GM19395 (cell line): ENCODE results near the gene TALDO1.
A peak's percentile ranks its signal among the peaks of the same experiment; 100 is the strongest.
"Not testable (repeated sequence)": the region's sequence is repeated elsewhere in the genome, so short reads cannot be mapped to it uniquely, and the experiment has no call there.

Experiments
- ATAC-seq: cut with Tn5 transposase; IDR thresholded peaks from one replicate; pipeline ENCODE4 v1.9.1; 2021; ENCODE audit warnings: mild to moderate bottlenecking, moderate library complexity; ENCODE audit not compliant: unreplicated experiment

The TALDO1 gene

GRCh38 chr11:733072-733471, 14.2 kb upstream of the TALDO1 start:
- ATAC-seq = no peak

DNA sequence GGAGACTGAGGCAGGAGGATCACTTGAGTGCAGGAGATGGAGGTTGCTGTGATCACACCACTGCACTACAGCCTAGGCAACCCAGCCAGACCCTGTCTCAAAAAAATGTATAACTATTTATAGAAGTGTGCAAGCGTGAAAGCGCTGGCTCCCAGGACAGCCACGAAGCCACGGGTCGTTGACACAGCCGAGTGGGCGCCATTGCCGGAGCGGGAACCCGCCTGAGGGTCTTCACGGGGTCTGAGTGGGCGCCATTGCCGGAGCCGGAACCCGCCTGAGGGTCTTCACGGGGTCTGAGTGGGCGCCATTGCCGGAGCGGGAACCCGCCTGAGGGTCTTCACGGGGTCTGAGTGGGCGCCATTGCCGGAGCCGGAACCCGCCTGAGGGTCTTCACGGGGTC, 12.7 kb upstream of the TALDO1 start:
- ATAC-seq = not testable (repeated sequence)

DNA sequence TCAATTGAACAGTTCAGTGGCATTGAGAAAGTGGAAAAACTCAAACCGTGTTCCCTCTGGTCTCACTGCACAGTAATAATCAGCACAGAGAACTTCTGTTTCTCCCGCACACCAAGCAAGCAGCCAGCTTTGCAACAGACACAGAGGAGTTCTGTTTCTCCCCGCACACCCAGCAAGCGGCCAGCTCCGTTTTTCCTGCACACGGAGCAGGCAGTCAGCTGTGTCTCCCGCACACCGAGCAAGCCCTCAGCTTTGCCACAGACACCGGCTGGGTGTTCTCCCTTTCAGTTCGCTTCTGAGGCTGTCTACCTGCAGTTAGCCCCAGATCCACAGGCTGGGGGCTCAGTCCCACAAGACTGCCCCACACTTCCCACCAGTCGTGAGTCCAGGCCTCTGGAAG, 9.9 kb upstream of the TALDO1 start:
- ATAC-seq = no peak

DNA sequence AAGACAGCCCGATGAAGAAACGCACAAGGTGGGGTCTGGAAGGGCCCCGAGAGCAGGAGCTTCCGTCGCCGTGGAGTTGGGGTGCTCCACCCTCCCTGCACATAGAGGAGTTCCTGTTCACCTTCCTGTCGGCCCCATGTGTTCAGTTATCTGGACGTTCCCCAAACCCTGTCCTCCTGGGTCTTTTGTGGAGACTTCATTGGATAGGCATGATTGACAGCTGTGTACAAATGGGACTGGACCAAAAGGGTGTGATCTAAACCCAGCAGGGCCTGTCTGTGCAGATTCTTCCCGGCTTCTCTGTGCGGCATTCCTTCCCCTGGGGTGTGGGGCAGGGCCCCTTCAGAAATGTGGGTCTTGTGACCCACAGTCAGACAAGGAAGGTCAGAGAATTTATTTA, 9.4 kb upstream of the TALDO1 start:
- ATAC-seq = not testable (repeated sequence)

- ATAC-seq = no peak
Measured at GRCh38 chr11:742156-742546, 5.1 kb upstream of the TALDO1 start.

DNA sequence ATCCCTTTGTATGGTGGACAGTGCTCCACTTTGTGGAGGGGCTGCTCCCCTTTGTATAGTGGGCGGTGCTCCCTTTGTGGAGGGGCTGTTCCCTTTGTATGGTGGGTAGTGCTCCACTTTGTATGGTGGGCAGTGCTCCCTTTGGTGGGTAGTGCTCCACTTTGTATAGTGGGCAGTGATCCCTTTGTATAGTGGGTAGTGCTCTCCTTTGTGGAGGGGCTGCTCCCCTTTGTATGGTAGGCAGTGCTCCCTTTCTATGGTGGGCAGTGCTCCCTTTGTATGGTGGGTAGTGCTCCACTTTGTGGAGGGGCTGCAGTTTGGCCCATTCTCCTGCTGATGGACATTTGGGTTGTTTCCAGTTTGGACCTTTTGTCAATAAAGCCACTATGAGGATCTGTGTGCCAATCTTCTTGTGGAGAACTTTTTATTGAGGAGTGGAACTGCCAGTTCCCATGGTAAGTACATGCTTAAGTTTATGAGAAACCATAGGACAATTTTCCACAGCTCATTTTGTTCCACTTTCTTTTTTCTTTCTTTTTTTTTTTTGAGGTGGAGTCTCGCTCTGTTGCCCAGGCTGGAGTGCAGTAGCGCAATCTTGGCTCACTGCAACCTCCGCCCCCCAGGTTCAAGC, 4.6 kb upstream of the TALDO1 start:
- no peak for ATAC-seq

DNA sequence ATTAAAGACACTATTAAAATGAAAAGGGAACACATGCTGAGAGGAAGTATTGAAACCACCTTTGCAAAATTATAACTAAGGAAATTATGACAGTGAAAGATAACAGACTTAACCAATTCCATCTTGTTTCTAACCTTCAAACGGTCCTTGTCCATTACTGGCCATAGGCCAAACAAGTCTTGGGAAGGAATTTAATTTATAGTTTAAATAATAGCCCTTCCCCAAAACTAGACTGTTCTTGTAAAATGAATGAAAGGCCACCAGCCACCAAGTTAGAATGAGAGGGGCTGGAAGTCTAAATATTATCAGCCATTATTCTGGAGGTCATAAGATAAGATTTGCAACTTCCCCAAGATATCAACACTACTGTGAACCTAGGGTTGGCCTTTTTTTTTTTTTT, 1.8 kb upstream of the TALDO1 start:
- no peak for ATAC-seq

DNA sequence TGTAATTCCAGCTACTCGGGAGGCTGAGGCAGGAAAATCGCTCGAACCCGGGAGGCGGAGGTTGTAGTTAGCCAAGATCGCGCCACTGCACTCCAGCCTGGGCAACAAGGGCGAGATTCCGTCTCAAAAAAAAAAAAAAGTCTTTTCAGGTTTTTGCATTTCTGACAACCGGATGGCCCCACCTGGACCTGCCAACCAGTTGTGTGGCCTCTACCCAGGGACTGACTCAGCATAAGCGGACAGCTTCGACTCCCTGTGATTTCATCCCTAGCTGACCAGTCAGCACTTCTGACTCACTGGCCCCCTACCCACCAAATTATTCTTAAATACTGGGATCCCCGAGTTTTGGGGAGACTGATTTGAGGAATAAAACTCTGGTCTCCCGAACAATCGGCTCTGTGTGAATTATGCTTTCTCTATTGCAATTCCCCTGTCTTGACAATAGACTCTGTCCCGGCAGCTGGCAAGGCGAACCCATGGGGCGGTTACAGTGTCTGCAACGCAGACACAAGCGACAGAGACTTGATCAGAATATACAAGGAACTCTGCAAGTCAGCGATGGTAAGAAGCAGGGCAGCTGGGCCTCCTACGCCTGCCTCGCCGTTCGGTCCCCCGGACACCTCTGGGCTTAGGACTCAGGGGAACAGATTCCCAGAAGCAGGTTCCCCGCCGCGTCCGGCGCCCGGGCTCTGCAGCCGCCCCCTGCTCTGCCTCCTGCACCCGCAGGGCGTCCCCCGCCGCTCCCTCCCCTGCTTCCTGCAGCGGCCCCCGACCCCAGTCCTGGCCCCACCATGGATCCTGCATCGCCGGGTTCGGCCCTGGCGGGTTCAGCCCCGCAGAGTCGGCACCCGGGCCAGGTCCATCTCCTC, 741 bp upstream of the TALDO1 start:
- ATAC-seq = peak; percentile 48

DNA sequence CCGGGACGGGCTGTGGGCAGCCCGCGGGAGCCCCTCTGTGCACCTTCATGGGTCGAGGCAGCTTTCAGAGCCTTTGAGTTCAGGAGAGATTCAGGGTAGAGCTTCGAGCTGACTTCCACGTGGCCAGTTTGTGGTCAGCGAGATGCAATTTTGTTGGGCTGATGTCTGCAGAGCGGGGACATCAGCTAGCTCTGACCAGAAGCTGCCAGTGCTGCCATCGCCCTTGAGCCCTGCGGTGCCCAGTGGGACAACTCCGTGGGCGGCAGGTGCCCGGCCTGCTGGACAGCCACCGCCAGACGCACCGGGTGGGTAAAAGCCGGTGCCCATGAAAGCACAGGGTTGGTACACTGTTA, 719 bp downstream of the TALDO1 start:
- peak; percentile 13 for ATAC-seq

- ATAC-seq = no peak
Measured at GRCh38 chr11:749731-750130, 2.5 kb downstream of the TALDO1 start.

- no peak for ATAC-seq
Measured at GRCh38 chr11:760236-760635, 13.0 kb downstream of the TALDO1 start.

DNA sequence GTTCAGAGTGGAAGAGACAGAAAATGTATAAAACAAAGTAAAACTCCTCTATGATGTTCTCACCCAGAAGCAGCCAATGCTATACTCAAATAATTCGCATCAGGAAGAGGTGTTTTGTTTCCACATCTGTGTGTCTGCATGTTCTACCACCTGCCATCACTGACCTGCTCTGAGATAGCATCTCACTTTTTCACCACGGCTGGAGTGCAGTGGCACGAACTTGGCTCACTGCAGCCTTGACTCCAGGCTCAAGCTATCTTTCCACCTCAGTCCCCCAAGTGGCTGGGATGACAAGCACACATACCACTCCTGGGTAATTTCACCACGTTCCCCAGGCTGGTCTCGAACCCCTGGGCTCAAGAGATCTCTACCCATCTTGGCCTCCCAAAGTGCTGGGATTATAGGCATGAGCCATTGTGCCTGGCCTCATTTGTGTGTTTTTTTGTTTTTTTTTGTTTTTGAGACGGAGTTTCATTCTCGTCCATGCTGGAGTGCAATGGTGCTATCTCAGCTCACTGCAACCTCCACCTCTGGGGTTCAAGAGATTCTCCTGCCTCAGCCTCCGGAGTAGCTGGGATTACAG, 14.4 kb downstream of the TALDO1 start:
- no peak for ATAC-seq

DNA sequence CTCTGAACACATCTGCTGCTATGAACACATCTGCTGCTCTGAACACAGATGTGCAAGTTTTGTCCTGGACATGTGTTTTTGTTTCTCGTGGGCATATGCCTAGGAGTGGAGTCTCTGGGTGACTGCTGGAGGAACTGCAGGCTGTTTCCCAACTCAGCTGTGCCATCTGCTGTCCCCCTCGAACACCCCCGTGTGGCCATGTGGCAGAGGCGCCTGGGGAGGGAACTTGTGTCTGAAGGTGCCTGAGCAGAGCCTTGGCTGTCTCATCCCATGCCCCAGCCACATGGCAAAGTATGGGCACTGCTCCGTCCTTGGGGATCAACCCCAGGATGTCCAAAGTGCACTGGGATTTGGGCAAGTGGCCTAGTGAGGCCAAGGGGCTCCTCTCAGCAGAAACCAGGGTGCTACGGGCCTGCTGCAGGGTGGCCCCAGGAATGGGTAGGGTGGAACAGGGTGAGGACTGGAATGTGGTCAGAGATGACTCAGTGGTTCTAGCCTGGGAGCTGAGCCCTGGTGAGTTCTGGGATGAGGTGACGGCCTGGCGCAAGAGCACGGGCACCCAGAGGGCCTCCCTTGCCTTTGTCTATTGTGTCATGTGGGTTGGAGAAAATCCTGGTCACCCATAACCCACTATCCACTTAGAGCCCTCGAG, 15.3 kb downstream of the TALDO1 start:
- ATAC-seq = no peak

GRCh38 chr11:763073-763463, 15.8 kb downstream of the TALDO1 start:
- no peak for ATAC-seq

- ATAC-seq = no peak
Measured at GRCh38 chr11:763549-764321, 16.5 kb downstream of the TALDO1 start.

DNA sequence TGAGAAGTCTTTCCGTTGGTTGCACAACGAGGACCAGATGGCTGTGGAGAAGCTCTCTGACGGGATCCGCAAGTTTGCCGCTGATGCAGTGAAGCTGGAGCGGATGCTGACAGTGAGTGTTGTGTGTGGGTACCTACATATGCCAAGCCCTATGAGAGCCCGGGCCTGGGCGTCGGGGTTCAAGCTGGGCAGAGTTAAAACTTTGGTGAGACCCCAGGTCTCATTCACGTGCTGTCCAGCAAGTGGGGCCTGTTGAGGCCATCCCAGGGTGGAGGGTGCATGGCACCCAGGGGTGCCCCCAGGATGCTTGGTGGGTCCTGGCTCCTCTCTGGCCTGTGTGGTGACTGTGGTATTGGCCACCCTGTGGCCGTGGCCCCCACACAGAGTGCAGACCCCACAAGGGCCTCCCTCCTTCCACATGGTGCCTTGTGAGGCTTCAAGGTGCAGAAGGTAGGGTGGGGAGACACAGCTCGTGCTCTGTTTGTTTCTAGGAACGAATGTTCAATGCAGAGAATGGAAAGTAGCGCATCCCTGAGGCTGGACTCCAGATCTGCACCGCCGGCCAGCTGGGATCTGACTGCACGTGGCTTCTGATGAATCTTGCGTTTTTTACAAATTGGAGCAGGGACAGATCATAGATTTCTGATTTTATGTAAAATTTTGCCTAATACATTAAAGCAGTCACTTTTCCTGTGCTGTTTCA, 17.2 kb downstream of the TALDO1 start:
- no peak for ATAC-seq

DNA sequence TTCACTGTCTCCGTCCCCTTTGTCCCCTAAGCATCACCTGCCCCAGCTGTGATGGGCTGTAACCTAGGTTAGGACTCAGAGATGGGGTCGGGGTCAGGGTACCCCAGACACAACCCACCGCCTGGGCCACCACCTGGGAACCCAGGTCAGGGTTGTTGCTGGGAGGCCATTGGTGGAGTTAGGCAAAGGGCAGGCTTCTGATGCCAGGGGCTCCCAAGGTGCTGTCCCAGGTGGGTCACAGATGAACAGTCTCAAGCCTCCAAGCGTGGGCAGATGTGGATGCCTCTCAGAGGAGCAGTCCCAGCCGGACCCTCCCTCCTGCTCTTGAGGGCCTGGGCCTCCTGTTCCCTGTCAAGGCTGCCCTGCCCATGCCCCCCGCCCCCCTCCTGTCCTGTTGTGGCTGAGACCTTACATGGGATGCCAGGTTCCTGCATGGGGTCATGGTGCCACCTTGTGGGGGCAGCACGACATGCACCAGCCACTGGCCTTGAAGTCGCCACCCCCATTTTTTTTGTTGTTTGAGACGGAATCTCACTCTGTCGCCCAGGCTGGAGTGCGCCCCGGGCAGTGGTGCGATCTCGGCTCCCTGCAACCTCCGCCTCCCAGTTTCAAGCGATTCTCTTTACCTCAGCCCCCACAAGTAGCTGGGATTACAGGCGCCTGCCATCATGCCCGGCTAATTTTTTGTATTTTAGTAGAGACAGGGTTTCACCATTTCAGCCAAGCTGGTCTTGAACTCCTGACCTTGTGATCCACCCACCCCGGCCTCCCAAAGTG, 17.9 kb downstream of the TALDO1 start:
- ATAC-seq = no peak

- no peak for ATAC-seq
Measured at GRCh38 chr11:765802-766091, 18.5 kb downstream of the TALDO1 start.

GRCh38 chr11:766106-766935, 19.1 kb downstream of the TALDO1 start:
- ATAC-seq = no peak
